NCI-H510A treated with DMSO at 0.1 percent for 48 hours (cell line): ENCODE results near the gene CHAC1.

Source experiments
- DNase-seq: peaks from one replicate; lab custom pipeline; 2025; lab: John Stamatoyannopoulos, UW

Gene CHAC1

DNA sequence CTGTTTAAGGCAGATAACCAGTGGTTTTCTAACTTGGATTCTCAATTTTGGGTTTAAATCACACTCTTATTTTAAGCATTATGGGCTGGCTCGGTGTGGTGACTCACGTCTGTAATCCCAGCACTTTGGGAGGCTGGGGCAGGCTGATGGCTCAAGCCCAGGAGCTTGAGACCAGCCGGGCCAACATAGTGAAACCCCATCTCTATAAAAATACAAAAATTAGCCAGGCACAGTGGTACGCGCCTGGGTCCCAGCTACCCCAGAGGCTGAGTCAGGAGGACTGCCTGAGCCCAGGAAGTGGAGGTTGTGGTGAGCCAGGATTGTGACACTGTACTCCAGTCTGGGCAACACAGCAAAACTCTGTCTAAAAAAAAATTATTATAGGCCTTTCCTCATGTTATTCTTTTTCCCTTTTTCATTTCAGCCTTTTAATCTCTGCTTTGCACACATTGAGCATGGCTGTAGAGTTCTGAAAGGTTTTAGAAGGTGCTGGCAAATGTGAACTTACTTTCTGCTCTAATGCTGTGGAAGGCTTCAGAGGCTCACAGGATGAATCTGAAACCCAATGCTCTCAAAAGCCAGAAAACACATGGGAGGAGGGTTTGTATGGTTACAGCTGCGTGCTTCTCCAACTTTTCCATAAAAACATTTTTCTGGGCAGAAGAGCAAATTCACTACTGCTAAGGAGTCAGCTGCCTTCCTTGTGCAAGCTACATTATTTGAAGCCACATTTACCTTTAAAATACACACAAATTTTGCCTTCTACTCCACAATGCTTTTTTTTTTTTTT is 32.5 kb downstream of the CHAC1 start:
- DNase-seq, result no peak

DNA sequence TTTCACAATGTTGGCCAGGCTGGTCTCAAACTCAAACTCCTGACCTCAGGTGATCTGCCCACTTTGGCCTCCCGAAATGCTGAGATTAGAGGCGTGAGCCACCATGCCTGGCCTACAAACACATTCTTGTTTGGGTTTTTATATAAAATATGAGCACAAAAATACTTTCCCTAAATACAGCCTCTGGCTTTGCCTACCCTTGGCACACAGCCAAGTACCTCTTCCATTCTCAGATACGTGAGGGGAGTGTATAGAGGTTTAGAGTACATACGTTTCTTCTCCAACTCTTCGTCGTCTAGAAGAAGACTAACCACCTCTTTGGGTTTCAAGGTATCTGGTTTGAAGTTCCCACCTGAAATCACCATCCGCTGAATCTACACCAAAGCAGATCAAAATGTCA is 33.5 kb downstream of the CHAC1 start:
- DNase-seq, result no peak

DNA sequence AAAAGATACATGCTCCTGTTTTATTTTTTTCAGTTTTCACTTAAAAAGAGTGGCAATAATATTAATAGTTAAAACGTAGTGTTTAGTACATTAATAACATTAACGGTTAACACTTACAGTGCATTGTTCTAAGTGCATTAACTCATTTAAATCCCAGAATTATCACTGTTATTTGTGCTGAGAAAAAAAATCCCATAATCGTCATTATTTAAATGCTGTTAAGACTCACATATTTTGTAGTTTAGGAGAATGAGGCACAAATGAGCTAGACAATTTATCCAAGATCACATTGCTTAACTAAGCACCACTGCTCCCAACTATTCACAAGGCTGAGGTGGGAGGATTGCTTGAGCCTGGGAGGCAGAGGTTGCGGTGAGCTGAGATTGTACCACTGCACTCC is 34.9 kb downstream of the CHAC1 start:
- no peak for DNase-seq

DNA sequence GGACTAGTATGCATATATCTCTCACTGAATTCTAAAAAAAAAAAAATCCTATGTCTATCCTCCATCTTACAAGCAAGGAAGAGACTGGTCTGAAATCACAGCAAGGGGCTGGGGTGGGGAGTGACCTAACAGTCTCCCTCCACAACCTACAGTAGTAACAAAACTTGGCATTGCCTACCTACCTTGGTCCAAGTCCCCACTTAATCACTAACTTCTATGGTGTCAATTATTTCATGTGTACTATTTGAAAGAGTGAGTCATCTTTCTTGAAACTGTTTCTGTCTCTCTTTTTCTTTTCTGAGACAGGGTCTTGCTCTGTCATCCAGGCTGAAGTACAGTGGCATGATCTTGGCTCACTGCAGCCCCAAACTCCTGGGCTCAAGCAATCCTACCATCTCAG is 36.8 kb downstream of the CHAC1 start:
- DNase-seq, result no peak

DNA sequence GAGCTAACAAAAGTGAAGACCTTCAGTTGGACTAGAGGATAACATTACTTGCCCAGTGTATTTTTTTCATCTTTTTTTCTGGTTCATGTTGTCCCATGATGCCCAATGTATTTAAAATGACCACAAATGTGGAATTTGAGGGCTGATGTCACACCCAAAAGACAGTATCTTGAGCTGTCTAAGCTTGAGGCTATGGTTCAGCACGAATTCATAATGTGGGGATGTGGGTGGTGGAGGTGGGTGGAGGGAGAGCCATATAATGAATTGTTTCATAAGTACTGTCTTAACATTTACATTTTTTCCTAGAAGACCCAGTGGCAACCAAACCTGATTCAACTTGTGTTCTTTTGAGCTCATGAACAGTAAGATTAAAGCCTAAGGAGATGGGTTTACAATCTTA is 37.5 kb downstream of the CHAC1 start:
- DNase-seq, result no peak

DNA sequence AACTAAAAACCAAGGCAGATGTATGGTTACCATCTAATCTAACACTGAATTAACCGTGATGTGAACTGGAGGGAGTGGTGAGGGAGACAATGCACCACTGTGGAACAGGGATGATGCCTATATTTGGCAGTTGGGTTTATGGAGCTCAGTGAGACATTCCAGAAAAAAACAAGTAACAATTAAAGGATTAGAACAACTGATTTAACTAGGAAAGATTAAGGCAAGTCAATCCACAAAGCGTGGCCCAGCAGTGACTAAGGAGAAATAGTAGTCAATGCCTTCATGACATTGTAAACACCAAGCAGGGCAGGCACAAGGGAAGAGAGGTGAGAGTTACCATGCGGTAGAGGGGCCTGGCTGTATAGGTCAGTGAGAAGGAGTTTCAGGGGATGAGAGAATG is 38.1 kb downstream of the CHAC1 start:
- no peak for DNase-seq

DNA sequence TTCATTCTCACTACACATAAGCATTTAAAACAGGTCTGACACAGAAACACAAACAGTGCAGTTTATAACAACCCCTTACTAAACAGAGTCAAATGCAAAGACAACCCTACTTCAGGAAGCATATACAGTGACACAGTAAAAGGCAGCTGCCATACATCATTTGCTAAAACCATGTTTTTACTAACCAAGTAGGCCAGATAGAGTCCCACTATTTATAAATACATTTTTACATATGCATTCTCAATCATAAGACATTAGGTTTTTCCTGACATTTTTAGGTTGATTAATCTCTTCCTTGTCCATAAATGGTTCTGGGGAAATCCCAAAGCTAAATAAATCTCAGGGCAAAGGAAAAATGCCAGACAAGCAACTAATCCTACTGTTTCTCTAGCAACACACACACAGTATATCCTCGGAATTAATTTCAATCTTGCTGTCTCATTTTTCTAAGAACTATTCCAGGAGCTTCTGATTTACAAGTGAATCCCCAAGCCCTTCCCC is 39.0 kb downstream of the CHAC1 start:
- DNase-seq, result no peak

DNA sequence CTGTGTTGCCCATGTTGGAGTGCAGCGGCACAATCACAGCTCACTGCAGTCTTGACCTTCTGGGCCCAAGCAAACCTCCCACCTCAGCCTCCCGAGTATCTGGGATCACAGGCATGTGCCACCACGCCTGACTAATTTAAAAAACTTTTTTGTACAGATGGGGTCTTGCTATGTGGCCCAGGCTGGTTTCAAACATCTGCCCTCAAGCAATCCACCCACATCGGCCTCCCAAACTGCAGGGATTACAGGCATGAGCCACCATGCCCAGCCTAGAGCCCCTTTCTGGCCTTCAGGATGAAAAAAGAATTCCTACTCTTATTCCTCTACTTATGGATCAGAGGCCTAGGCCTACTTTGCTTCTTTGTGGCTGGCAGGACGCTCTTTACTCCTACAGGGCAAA is 39.6 kb downstream of the CHAC1 start:
- no peak for DNase-seq

DNA sequence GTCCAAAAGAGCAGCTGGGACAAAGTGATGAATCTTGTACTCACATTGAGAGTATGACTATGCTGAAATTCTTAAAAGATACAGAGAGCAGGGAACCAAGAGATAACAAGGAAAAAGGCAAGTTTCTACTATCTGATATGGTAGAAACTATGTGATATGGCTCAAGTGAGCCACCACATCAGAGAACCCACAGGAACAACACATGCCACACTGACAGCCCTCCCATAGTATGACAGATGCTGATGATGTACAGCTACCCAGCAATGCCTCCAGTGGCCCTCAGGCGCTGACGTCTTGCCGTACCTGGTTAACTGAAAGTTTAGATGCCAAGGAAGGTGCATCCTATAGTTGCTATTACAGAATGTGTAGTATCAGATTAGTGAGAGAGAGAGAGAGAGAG is 42.4 kb downstream of the CHAC1 start:
- no peak for DNase-seq

DNA sequence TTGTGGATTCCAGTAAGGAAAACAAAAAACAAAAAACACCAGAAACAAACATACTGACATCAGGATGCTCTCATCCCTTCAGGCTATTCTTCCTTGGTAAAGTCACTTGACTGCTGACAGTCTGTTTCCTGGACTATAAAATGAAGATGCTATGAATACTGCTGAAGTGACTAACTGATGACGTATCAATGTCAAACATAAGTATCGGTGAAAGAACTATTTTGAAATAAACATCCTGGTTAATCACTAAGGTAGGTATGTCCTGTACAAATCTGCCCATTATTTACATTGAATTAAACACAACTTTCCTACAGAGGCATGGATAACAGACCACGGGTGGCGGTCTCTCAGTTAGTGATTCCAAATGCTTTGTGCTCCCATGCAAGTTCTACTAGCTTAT is 45.9 kb downstream of the CHAC1 start:
- DNase-seq, result no peak

DNA sequence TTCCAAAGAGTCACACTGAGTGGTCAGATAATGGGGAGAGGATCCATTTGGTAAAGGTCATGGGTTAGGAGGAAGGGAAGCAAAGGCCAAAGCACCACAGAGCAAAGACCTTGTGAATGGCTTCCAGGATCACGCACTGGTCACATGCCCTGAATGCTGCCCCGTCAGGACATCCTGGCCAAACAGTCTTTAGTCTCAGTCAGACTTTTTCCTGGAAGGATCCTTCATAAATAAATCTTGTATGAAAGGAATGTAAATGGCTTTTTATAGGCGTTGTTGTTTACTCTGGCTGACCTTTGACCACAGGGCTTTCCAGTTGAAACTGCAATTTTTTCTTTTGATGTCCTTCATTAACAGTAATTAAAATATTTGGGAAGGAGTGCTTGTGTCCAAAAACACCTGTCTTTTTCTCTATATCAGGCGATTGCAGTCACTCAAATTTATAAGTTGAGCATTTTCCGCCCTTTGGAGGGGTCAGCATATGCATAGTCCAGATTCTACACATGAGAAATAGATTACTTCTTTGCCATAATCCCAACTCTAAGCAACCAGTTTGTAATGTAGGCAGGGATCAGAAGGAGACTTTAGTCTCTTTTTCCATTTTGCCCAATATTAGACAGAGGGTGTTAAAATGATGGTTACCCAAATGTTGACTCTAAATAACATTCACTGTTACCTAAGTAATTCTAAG is 48.4 kb downstream of the CHAC1 start:
- no peak for DNase-seq

DNA sequence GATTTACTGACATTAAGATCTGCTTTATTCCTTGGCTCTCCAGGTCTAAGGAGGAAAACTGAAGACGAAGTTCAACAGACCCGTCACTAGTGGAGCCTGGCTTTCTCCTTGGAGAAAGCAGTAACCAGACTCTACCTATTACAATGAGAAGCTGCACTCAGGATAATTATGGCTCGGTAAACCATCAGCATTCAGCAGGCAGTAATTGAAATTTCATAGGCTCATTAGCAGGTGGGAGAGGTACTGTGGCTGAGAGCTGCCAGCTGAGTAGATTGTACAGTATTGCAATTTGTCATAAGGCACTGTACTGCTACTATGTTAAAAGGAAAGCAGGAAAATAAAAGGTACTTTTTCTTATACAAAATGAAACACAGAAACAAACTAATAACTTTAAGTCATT is 51.2 kb downstream of the CHAC1 start:
- no peak for DNase-seq
